NK-92 (cell line): ENCODE results near the gene ATP8B3.

Source experiments
- DNase-seq: peaks from one replicate; lab custom pipeline; 2025; ENCODE audit not compliant: unreplicated experiment; lab: John Stamatoyannopoulos, UW

The ATP8B3 gene

GRCh38 chr19:1748115-1748872, 63.8 kb downstream of the ATP8B3 start:
- DNase-seq, result no peak

DNA sequence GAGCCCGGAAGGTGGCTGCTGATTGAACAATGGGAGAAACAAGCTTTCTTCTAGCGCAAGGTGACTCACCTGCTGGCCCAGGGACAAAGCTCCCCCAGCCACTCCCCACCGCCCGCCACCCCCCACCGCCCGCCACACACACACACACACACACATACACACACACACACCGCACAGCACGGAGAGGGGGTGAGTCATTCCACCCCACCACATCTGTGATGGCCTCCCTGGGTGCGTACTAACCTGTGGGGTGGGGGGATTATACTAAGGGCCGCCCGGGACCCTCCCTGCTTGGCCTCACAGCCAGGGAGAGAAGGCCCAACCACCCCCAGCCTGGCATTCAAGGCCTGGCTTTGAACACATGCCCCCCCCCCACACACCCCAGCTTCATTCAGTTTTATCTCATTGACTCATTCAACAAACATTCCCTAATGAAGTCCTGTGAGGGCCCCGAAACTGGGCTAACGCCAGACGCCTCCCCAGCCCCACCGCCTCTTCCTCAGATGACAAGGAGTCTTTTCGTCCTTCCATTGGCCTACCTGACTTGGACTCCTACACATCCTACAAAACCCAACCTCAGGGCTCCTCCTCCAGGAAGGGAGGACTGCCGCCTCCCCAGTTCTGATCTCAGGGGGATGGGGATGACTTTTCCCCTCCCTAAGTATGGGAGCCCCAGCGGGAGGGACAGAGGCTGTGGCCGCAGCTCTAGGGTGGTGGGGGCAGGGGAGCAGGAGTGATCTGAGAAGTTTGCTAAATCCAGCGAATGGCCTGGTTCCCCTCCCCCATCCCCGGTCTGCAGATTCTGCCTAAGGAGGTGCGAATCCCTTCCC, 64.6 kb downstream of the ATP8B3 start:
- no peak for DNase-seq

DNA sequence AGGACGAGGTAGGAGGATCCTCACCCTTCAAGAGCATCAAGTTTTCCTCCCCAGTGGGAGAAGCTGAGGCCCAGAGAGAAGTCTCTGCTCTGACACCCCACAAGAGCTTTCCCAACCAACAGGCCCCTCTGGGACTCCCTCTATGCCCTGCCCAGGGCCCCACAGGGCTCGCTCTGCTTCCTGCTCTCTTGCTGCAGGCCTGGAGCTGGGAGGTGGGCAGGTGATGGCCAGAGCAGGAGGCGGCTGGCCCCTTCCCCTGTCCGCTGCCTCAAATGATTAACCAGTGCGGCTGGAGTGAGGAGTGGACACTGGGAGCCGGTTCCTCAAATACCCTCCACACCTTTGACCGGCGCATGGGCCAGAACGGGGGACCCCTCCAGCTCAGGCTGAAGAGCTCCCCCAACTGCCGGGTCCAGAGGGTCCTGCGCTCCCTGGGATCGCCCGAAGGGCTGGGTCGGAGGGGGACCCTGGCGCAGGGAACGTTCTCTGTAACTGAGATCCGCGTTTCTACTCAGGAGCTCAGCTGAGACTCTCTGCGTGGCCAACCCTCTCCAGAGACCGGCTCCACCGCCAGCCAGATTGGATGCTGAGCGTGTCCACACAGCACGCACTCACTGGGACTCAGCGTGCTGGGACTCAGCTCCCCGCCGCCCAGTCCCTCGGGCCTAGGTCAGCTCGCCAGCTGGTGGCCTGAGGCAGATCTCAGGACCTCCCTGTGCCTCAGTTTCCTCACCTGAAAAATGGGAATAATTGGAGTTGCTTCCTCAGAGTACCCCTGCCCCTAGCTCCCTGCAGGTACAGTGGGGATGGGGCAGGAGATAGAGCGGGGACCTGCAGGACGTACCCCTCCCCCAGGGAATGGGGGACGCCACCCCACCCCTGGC, 65.4 kb downstream of the ATP8B3 start:
- no peak for DNase-seq

DNA sequence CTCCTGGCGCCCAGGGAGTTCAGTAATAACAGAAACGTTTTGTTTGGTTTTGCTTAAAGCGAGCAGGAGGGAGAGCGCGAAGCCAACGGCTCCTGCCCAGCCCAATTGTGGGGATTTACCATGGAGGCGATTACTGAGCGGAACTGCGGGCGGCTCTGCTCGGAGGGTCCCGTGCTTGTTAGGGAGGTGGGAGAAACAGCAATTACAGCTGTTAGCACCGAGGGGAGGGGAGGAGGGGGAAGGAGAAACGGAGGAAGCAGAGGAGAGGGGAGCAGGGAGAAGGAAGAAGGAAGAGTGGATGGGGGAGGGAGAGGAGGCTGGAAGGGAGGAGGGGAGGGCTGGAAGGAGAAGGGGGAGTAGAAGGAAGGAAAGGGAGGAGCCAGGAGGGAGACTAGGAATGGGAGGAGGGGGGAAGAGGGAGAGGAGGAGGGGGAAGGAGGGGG, 66.5 kb downstream of the ATP8B3 start:
- no peak for DNase-seq

DNA sequence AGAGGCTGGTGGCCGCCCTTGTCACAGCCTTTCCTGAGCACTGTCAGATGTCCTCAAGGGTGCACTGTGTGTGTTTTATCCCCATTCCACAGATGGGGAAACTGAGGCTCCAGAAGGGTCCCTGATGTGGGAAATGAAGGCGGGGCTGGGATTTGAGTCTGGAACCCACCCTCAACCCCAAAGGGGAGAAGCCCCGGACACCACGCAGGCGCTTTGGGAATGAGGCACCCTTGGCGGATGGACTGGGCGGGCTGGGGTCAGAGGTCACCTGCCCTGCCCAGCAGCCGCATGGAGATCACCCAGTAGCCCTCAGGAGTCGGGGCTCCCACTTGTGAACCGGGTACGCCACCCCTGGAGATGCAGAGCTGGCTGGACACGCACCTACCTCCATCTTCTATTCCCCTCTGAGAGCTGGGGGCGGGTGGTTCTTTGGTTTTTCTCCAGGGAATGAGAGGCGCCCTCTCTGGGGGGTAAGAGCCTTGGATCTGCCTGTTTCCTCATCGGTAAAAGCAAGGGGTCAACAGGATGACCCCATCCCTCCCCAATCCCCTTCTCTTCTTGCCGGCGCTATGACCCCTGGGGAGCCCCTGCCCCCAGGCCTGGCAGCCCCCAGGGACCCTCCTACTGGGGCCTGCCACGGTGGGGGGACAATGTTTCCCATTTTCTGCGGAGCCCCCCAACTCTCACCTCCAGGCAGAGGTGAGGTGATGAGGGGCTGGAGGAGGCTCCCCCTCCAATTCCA, 67.1 kb downstream of the ATP8B3 start:
- DNase-seq, result no peak

- no peak for DNase-seq
These were observed 67.9 kb downstream of the ATP8B3 start for GRCh38 chr19:1744133-1744665.

DNA sequence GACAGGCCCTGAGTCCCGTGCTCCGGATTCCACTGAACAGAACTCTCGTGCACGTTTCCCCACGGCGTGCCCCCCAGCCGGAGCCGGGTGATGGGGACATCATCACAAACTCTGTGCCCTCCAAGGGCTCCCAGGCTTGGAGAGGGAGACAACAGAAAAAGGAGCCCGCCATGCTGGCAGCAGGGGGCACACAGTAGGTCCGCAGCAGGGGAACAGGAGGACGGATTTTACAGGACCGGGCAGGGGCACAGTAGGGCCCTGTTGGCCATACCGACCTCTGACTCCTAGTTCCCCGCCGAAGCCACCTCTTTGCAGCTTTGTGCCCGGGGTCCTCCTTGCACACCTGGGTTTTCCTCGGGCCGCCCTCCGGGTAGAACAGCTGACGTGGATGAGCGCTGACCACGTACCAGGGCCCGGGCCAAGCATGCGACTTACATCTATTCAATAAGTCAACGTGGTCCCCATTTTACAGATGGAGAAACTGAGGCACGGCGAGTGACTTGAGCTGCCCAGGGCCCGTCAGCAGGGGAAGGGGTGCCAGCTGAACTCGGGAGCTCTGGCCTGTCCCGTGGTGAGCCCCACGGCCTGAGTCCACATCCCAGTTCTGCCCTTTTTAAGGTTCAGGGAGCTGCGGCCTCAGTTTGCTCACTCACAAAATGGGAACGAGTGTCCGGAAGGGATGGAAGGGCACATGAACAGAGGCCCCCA, 68.9 kb downstream of the ATP8B3 start:
- DNase-seq, result no peak

- no peak for DNase-seq
These were observed 72.0 kb downstream of the ATP8B3 start for GRCh38 chr19:1739960-1740629.

- no peak for DNase-seq
These were observed 75.1 kb downstream of the ATP8B3 start for GRCh38 chr19:1736927-1737326.

GRCh38 chr19:1736280-1736679, 75.8 kb downstream of the ATP8B3 start:
- no peak for DNase-seq

DNA sequence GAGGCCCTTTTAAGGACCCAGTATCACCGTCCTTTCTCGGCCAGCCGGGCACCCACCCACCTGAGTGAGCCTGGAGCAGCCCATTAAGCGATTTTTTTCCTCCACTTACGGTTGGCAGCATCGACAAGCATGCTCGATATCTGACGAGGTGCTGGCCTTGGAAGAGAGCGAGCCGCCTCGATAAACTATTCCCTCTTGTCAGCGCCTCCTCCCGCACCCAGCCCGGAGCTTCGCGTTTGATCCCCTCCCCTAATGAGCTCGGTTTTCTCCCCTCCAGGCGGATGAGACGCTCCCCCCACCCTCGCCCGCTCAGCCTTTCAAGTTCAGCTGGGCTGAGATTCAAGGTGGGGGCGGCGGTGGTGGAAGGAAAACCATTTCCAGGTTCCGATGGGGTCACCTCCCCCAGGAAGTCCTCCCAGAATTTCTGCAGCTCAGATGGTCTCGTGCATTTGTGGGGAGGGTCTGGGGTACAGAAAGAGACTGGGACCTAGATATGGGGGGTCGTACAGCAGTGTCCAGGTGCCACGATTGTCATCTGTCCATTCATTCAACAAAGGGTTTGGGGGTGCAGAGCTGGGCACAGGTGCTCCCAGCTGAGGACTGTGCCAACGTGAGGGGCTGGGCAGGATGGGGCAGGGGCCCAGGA, 77.6 kb downstream of the ATP8B3 start:
- no peak for DNase-seq
